GM23338 (cell line): ENCODE measurements around the gene CFAP300. TPM values are rescaled to one million over a fixed set of nuclear protein-coding genes. Genes with fewer than 3 reads are reported as not detected.
A peak's percentile ranks its signal among the peaks of the same experiment; 100 is the strongest.

Source experiments
- ATAC-seq: fragments of 200-7000 bp; cut with Tn5 transposase; 3 replicates; pipeline ENCODE4 v1.9.1; 2020
- DNase-seq: peaks from one replicate; pipeline ENCODE4 v3.0.0-alpha.2; 2015; ENCODE audit warnings: low spot score
- H2AFZ ChIP-seq: fragments of 200-600 bp; sonication (generic); 2 replicates; pipeline ENCODE4 v1.8.0; 2016; ENCODE audit warnings: antibody characterized with exemption, mild to moderate bottlenecking, moderate library complexity
- H3F3A ChIP-seq: fragments of 200-600 bp; sonication (generic); replicated peaks from 2 replicates; pipeline ENCODE4 v1.8.0; 2017; ENCODE audit warnings: antibody characterized with exemption, mixed run types, low read depth
- H3K27ac ChIP-seq: fragments of 200-600 bp; sonication (generic); 2 replicates; pipeline ENCODE4 v1.6.1; 2016; ENCODE audit warnings: low read depth
- H3K27me3 ChIP-seq: fragments of 200-600 bp; sonication (generic); 2 replicates; pipeline ENCODE4 v1.8.0; 2016; ENCODE audit warnings: mild to moderate bottlenecking, mixed run types, moderate library complexity; ENCODE audit not compliant: insufficient read depth
- H3K36me3 ChIP-seq: fragments of 200-600 bp; sonication (generic); 2 replicates; pipeline ENCODE4 v1.8.0; 2016; ENCODE audit warnings: mild to moderate bottlenecking; ENCODE audit not compliant: insufficient read depth
- H3K4me1 ChIP-seq: fragments of 200-600 bp; sonication (generic); 2 replicates; pipeline ENCODE4 v1.8.0; 2016; ENCODE audit warnings: mild to moderate bottlenecking, moderate library complexity; ENCODE audit not compliant: insufficient read depth
- H3K4me2 ChIP-seq: fragments of 200-600 bp; sonication (generic); 2 replicates; pipeline ENCODE4 v1.7.1; 2017; ENCODE audit warnings: mixed run types
- H3K4me3 ChIP-seq: fragments of 200-600 bp; sonication (generic); 2 replicates; pipeline ENCODE4 v1.6.1; 2016; ENCODE audit warnings: mixed run types
- H3K79me2 ChIP-seq: fragments of 200-600 bp; sonication (generic); replicated peaks from 2 replicates; pipeline ENCODE4 v1.8.0; 2017; ENCODE audit warnings: mild to moderate bottlenecking; ENCODE audit not compliant: insufficient read depth
- H3K9me2 ChIP-seq: fragments of 200-600 bp; sonication (generic); 2 replicates; pipeline ENCODE4 v1.8.0; 2017; ENCODE audit not compliant: insufficient read depth
- H4K20me1 ChIP-seq: fragments of 200-600 bp; sonication (generic); replicated peaks from 2 replicates; pipeline ENCODE4 v1.8.0; 2017; ENCODE audit warnings: mild to moderate bottlenecking; ENCODE audit not compliant: insufficient read depth
- H3K27ac Mint-ChIP-seq: 2 replicates; pipeline ENCODE4 v1.8.0; 2020; ENCODE audit warnings: inconsistent platforms, mild to moderate bottlenecking, moderate library complexity, mixed read lengths
- H3K27me3 Mint-ChIP-seq: 3 replicates; pipeline ENCODE4 v1.8.0; 2022; ENCODE audit warnings: low read depth, mild to moderate bottlenecking, moderate library complexity, mixed read lengths, inconsistent platforms; ENCODE audit not compliant: insufficient read depth, poor library complexity
- H3K36me3 Mint-ChIP-seq: 3 replicates; pipeline ENCODE4 v1.8.0; 2021; ENCODE audit warnings: low read depth, mild to moderate bottlenecking, inconsistent platforms, moderate library complexity, mixed read lengths
- H3K4me1 Mint-ChIP-seq: 3 replicates; pipeline ENCODE4 v1.8.0; 2020; ENCODE audit warnings: mild to moderate bottlenecking, inconsistent platforms, mixed read lengths
- H3K4me3 Mint-ChIP-seq: 3 replicates; pipeline ENCODE4 v1.8.0; 2021; ENCODE audit warnings: moderate library complexity, mild to moderate bottlenecking, inconsistent platforms, mixed read lengths
- H3K9me3 Mint-ChIP-seq: 3 replicates; pipeline ENCODE4 v1.8.0; 2020; ENCODE audit warnings: moderate library complexity, mild to moderate bottlenecking, inconsistent platforms, mixed read lengths
- CREB1 ChIP-seq: fragments of 250-450 bp; sonication (Bioruptor Pico); IDR thresholded peaks from 2 replicates; pipeline ENCODE4 v1.5.0; 2020; ENCODE audit warnings: low read depth, mild to moderate bottlenecking, moderate library complexity
- EZH2 ChIP-seq: fragments of 200-600 bp; sonication (generic); IDR thresholded peaks from one replicate; pipeline ENCODE4 v1.8.0; 2017; ENCODE audit warnings: antibody characterized with exemption, mild to moderate bottlenecking, low read depth; ENCODE audit not compliant: unreplicated experiment
- NANOG ChIP-seq: IDR thresholded peaks from 2 replicates; pipeline ENCODE4 v1.6.1; 2016; ENCODE audit warnings: antibody characterized with exemption, borderline replicate concordance
- POLR2AphosphoS5 ChIP-seq: IDR thresholded peaks from 2 replicates; pipeline ENCODE4 v1.6.1; 2016; ENCODE audit warnings: antibody characterized with exemption, low read depth
- STAT1 ChIP-seq: IDR thresholded peaks from one replicate; pipeline ENCODE4 v1.6.1; 2016; ENCODE audit warnings: antibody characterized with exemption; ENCODE audit not compliant: unreplicated experiment
- polyA plus RNA-seq: library from polyadenylated mRNA; unstranded; fragments of >200 nt; fragmentation: Nextera tagmentation; extraction: Ambion mirVana; gene quantifications from 2 replicates; pipeline ENCODE4 v1.2.1, GENCODE V29; 2016
- total RNA-seq: library from RNA; depleted of rRNA; stranded (reverse); fragments of >200 nt; shearing (Covaris generic); gene quantifications from 2 replicates; pipeline ENCODE4 v1.2.3, GENCODE V29; 2014
- TF ChIP-seq, protein P1 (sequence below): fragments of 250-450 bp; sonication (Bioruptor Pico); IDR thresholded peaks from 2 replicates; pipeline ENCODE4 v1.5.0; 2020; ENCODE audit warnings: mild to moderate bottlenecking, moderate library complexity

Gene CFAP300
- total and polyA plus RNA-seq, 2 experiments from 2014 or later: 1.4 to 6.0 TPM

- peaks cover 10% of the 10 kb centered on the region; the same call in 1 of the 2 replicates for H3K27me3 ChIP-seq
- peaks cover 35% of the 10 kb centered on the region for H3K79me2 ChIP-seq
- no peaks in the 10 kb centered on the region for H3K9me2 ChIP-seq
- H4K20me1 ChIP-seq: no peaks in the 10 kb centered on the region
- peak overlapping the region; percentile 81 for H3K4me3 ChIP-seq
- H3K4me1 ChIP-seq: peaks cover 37% of the 10 kb centered on the region
- no peak for DNase-seq
- Mint-ChIP-seq H3K36me3 (peaks cover 9% of the 10 kb centered on the region; the same call in 2 of the 3 replicates), H3K9me3 (peaks cover 2% of the 10 kb centered on the region; the same call in 2 of the 3 replicates), H3K4me1 (peaks cover 31% of the 10 kb centered on the region), H3K27ac (peak overlapping the region; percentile 98; the same call in 1 of the 2 replicates), H3K4me3 (peak overlapping the region; percentile 89; the same call in 2 of the 3 replicates), H3K27me3 (peaks cover 8% of the 10 kb centered on the region)
- H3F3A ChIP-seq: peaks cover 6% of the 10 kb centered on the region
- peak overlapping the region; percentile 100 for H3K27ac ChIP-seq
- peak overlapping the region; percentile 90 for H3K4me2 ChIP-seq
- TF ChIP-seq POLR2AphosphoS5: no peak
- TF ChIP-seq STAT1: no peak
- TF ChIP-seq EZH2: no peak
- TF ChIP-seq, protein P1, sequence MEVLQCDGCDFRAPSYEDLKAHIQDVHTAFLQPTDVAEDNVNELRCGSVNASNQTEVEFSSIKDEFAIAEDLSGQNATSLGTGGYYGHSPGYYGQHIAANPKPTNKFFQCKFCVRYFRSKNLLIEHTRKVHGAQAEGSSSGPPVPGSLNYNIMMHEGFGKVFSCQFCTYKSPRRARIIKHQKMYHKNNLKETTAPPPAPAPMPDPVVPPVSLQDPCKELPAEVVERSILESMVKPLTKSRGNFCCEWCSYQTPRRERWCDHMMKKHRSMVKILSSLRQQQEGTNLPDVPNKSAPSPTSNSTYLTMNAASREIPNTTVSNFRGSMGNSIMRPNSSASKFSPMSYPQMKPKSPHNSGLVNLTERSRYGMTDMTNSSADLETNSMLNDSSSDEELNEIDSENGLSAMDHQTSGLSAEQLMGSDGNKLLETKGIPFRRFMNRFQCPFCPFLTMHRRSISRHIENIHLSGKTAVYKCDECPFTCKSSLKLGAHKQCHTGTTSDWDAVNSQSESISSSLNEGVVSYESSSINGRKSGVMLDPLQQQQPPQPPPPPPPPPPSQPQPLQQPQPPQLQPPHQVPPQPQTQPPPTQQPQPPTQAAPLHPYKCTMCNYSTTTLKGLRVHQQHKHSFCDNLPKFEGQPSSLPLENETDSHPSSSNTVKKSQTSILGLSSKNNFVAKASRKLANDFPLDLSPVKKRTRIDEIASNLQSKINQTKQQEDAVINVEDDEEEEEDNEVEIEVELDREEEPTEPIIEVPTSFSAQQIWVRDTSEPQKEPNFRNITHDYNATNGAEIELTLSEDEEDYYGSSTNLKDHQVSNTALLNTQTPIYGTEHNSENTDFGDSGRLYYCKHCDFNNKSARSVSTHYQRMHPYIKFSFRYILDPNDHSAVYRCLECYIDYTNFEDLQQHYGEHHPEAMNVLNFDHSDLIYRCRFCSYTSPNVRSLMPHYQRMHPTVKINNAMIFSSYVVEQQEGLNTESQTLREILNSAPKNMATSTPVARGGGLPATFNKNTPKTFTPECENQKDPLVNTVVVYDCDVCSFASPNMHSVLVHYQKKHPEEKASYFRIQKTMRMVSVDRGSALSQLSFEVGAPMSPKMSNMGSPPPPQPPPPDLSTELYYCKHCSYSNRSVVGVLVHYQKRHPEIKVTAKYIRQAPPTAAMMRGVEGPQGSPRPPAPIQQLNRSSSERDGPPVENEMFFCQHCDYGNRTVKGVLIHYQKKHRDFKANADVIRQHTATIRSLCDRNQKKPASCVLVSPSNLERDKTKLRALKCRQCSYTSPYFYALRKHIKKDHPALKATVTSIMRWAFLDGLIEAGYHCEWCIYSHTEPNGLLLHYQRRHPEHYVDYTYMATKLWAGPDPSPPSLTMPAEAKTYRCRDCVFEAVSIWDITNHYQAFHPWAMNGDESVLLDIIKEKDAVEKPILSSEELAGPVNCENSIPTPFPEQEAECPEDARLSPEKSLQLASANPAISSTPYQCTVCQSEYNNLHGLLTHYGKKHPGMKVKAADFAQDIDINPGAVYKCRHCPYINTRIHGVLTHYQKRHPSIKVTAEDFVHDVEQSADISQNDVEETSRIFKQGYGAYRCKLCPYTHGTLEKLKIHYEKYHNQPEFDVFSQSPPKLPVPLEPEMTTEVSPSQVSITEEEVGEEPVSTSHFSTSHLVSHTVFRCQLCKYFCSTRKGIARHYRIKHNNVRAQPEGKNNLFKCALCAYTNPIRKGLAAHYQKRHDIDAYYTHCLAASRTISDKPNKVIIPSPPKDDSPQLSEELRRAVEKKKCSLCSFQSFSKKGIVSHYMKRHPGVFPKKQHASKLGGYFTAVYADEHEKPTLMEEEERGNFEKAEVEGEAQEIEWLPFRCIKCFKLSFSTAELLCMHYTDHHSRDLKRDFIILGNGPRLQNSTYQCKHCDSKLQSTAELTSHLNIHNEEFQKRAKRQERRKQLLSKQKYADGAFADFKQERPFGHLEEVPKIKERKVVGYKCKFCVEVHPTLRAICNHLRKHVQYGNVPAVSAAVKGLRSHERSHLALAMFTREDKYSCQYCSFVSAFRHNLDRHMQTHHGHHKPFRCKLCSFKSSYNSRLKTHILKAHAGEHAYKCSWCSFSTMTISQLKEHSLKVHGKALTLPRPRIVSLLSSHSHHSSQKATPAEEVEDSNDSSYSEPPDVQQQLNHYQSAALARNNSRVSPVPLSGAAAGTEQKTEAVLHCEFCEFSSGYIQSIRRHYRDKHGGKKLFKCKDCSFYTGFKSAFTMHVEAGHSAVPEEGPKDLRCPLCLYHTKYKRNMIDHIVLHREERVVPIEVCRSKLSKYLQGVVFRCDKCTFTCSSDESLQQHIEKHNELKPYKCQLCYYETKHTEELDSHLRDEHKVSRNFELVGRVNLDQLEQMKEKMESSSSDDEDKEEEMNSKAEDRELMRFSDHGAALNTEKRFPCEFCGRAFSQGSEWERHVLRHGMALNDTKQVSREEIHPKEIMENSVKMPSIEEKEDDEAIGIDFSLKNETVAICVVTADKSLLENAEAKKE (CRISPR knock-in tag): no peak
- TF ChIP-seq CREB1: no peak
- TF ChIP-seq NANOG: no peak
- no peak overlapping the region for H2AFZ ChIP-seq
- ATAC-seq: no peak
- no peaks in the 10 kb centered on the region for H3K36me3 ChIP-seq
Observed at GRCh38 chr11:102110761-102111010, 63.4 kb downstream of the CFAP300 start.
